Peyer's patch (tissue), 4 donors: ENCODE measurements around the gene REPS1. TPM values are rescaled to one million over a fixed set of nuclear protein-coding genes. Genes with fewer than 3 reads are reported as not detected.
"Not testable (repeated sequence)": the region's sequence is repeated elsewhere in the genome, so short reads cannot be mapped to it uniquely, and the experiment has no call there.

Experiments used
- DNase-seq, 3 donors: peaks; one replicate each; pipeline ENCODE4 v3.0.0-alpha.2; 2017 to 2019
- H3K27ac ChIP-seq, 4 donors: fragments of 200-600 bp; sonication (generic); one replicate each; pipeline ENCODE4 v1.5.1; 2016 to 2019
- H3K27me3 ChIP-seq, 2 donors: fragments of 200-600 bp; sonication (generic); one replicate each; pipeline ENCODE4 v1.5.1; 2019
- H3K36me3 ChIP-seq, 3 donors: fragments of 200-600 bp; sonication (generic); one replicate each; pipeline ENCODE4 v1.5.1; 2016 to 2019
- H3K4me1 ChIP-seq, 4 donors: fragments of 200-600 bp; sonication (generic); one replicate each; pipeline ENCODE4 v1.5.1; 2016 to 2019
- H3K4me3 ChIP-seq, 4 donors: fragments of 200-600 bp; sonication (generic); 1 replicate in 3 of 4; 2 replicates in 1 of 4; pipeline ENCODE4 v1.5.1; 2016 to 2019; ENCODE audit warnings: mild to moderate bottlenecking in 1 of 4
- H3K9me3 ChIP-seq, 4 donors: fragments of 200-600 bp; sonication (generic); one replicate each; pipeline ENCODE4 v1.5.1; 2016 to 2019; ENCODE audit warnings: mild to moderate bottlenecking in 1 of 4
- CTCF ChIP-seq, 6 experiments: fragments of 450-650 bp in 4 of 6; fragments of 200-600 bp in 2 of 6; sonication (generic) in 1 of 6; IDR thresholded peaks; one replicate each; pipeline ENCODE4 v1.5.1; 2017 to 2019; ENCODE audit warnings: antibody characterized with exemption in 6 of 6, mild to moderate bottlenecking in 3 of 6, moderate library complexity in 1 of 6
- POLR2A ChIP-seq, 2 donors: fragments of 450-650 bp; IDR thresholded peaks; one replicate each; pipeline ENCODE4 v1.5.1; 2017; ENCODE audit warnings: antibody characterized with exemption in 2 of 2, mild to moderate bottlenecking in 2 of 2, moderate library complexity in 2 of 2
- total RNA-seq, 4 donors: library from RNA; depleted of rRNA; stranded (reverse); fragments of >200 nt; gene quantifications; one replicate each; pipeline ENCODE4 v1.1.0, GENCODE V29; 2016

The REPS1 gene
- total RNA-seq, 4 donors from 2014 or later, result 26.8 to 90.4 (median 61.5) TPM

- Histone ChIP-seq H3K4me1 (no peaks in the 10 kb centered on the region), H3K9me3 (no peaks in the 10 kb centered on the region), H3K36me3 (peaks cover 0 to 32% (median 0%) of the 10 kb centered on the region in 3 donors), H3K27ac (no peak overlapping the region), H3K27me3 (no peaks in the 10 kb centered on the region), H3K4me3 (no peak overlapping the region)
- no peak for TF ChIP-seq POLR2A (IDR thresholded peaks at IDR 0.05)
- no peak for TF ChIP-seq CTCF (IDR thresholded peaks at IDR 0.05)
- DNase-seq, result no peak
These were observed 42.7 kb downstream of the REPS1 start for GRCh38 chr6:138945354-138945753.

- Histone ChIP-seq H3K27ac (no peak overlapping the region), H3K36me3 (peaks cover 0 to 32% (median 0%) of the 10 kb centered on the region in 3 donors), H3K9me3 (no peaks in the 10 kb centered on the region), H3K4me3 (no peak overlapping the region), H3K27me3 (no peaks in the 10 kb centered on the region), H3K4me1 (no peaks in the 10 kb centered on the region)
- TF ChIP-seq POLR2A (IDR thresholded peaks at IDR 0.05) (no peak), CTCF (IDR thresholded peaks at IDR 0.05) (no peak)
- DNase-seq, result no peak
These were observed 43.6 kb downstream of the REPS1 start for GRCh38 chr6:138944412-138944811.

- TF ChIP-seq POLR2A (IDR thresholded peaks at IDR 0.05) (no peak), CTCF (IDR thresholded peaks at IDR 0.05) (no peak)
- no peaks in the 10 kb centered on the region for H3K27me3 ChIP-seq
- no peaks in the 10 kb centered on the region for H3K9me3 ChIP-seq
- H3K36me3 ChIP-seq, result peaks cover 0 to 38% (median 0%) of the 10 kb centered on the region in 3 donors
- H3K4me3 ChIP-seq, result no peak overlapping the region
- H3K4me1 ChIP-seq, result no peaks in the 10 kb centered on the region
- DNase-seq, result no peak
- H3K27ac ChIP-seq, result no peak overlapping the region
These were observed 44.9 kb downstream of the REPS1 start for GRCh38 chr6:138943089-138943625.

- H3K4me3 ChIP-seq, H3K4me1 ChIP-seq, H3K27me3 ChIP-seq, H3K9me3 ChIP-seq, DNase-seq, H3K27ac ChIP-seq: not testable (repeated sequence)
- H3K36me3 ChIP-seq, result peaks cover 0 to 31% (median 0%) of the 10 kb centered on the region in 3 donors
These were observed 51.2 kb downstream of the REPS1 start for GRCh38 chr6:138936873-138937272.

- Histone ChIP-seq H3K36me3 (peaks cover 0 to 12% (median 0%) of the 10 kb centered on the region in 3 donors), H3K4me1 (no peaks in the 10 kb centered on the region), H3K4me3 (no peak overlapping the region), H3K27me3 (no peaks in the 10 kb centered on the region), H3K27ac (no peak overlapping the region), H3K9me3 (no peaks in the 10 kb centered on the region)
- no peak for DNase-seq
- TF ChIP-seq POLR2A (IDR thresholded peaks at IDR 0.05) (no peak), CTCF (IDR thresholded peaks at IDR 0.05) (no peak)
These were observed 56.4 kb downstream of the REPS1 start for GRCh38 chr6:138931660-138932059.

GRCh38 chr6:138926579-138926978 is 61.5 kb downstream of the REPS1 start:
- TF ChIP-seq POLR2A (IDR thresholded peaks at IDR 0.05) (no peak), CTCF (IDR thresholded peaks at IDR 0.05) (no peak)
- peaks cover 0 to 7% (median 0%) of the 10 kb centered on the region in 3 donors for H3K36me3 ChIP-seq
- no peaks in the 10 kb centered on the region for H3K4me1 ChIP-seq
- no peak for DNase-seq
- no peaks in the 10 kb centered on the region for H3K27me3 ChIP-seq
- no peak overlapping the region for H3K27ac ChIP-seq
- H3K4me3 ChIP-seq, result no peak overlapping the region
- no peaks in the 10 kb centered on the region for H3K9me3 ChIP-seq
